ENCODE results near the gene CSMD2. TPM values are rescaled to one million over a fixed set of nuclear protein-coding genes. Genes with fewer than 3 reads are reported as not detected.

The CSMD2 gene
- total RNA-seq, 6 experiments from 2014 or later: under 0.01 to 0.19 (median 0.09) TPM; not detected in 1

- DNase-seq (no peak), ATAC-seq (no peak)
- H3K27ac ChIP-seq: no peak overlapping the region
- H3K4me1 ChIP-seq: no peaks in the 10 kb centered on the region
- H3K27me3 ChIP-seq: no peaks in the 10 kb centered on the region
- TF ChIP-seq POLR2A (IDR thresholded peaks at IDR 0.05) (no peak), CTCF (IDR thresholded peaks at IDR 0.05) (no peak)
- H3K4me3 ChIP-seq: no peak overlapping the region
- no peaks in the 10 kb centered on the region for H3K9me3 ChIP-seq
- intact Hi-C loops (cut with DNase I): no loop called here
- no peaks in the 10 kb centered on the region for H3K36me3 ChIP-seq
- 66% methylated on average over 4 of the region's 13 CpGs for WGBS (ENCODE audit: insufficient coverage, low coverage, low lambda C conversion rate, missing lambda C conversion rate)
These were observed 632.1 kb downstream of the CSMD2 start for GRCh38 chr1:33532936-33533335.

- no peak overlapping the region for H3K27ac ChIP-seq
- ATAC-seq (no peak), DNase-seq (no peak)
- intact Hi-C loops (cut with DNase I): no loop called here
- no peak overlapping the region for H3K4me3 ChIP-seq
- H3K27me3 ChIP-seq: no peaks in the 10 kb centered on the region
- 35% methylated on average over 2 of the region's 3 CpGs for WGBS (ENCODE audit: insufficient coverage, low coverage, low lambda C conversion rate, missing lambda C conversion rate)
- H3K36me3 ChIP-seq: no peaks in the 10 kb centered on the region
- no peaks in the 10 kb centered on the region for H3K4me1 ChIP-seq
- H3K9me3 ChIP-seq: no peaks in the 10 kb centered on the region
- TF ChIP-seq CTCF (IDR thresholded peaks at IDR 0.05): no peak
- no peak for TF ChIP-seq POLR2A (IDR thresholded peaks at IDR 0.05)
These were observed 632.8 kb downstream of the CSMD2 start for GRCh38 chr1:33532250-33532649.

GRCh38 chr1:33529957-33530356, 635.1 kb downstream of the CSMD2 start:
- ATAC-seq (no peak), DNase-seq (no peak)
- Histone ChIP-seq H3K27ac (no peak overlapping the region), H3K4me1 (no peaks in the 10 kb centered on the region), H3K4me3 (no peak overlapping the region), H3K36me3 (no peaks in the 10 kb centered on the region), H3K27me3 (no peaks in the 10 kb centered on the region), H3K9me3 (no peaks in the 10 kb centered on the region)
- TF ChIP-seq POLR2A (IDR thresholded peaks at IDR 0.05): no peak
- no peak for TF ChIP-seq CTCF (IDR thresholded peaks at IDR 0.05)
- intact Hi-C loops (cut with DNase I): no loop called here
- WGBS (ENCODE audit: insufficient coverage, low coverage, low lambda C conversion rate, missing lambda C conversion rate): 6% methylated on average over 1 of the region's 1 CpG

- no peak for DNase-seq
- TF ChIP-seq CTCF (IDR thresholded peaks at IDR 0.05): no peak
- TF ChIP-seq POLR2A (IDR thresholded peaks at IDR 0.05): no peak
- 72% methylated on average over 3 of the region's 4 CpGs for WGBS (ENCODE audit: insufficient coverage, low coverage, low lambda C conversion rate, missing lambda C conversion rate)
- ATAC-seq: no peak
- intact Hi-C loops (cut with DNase I): no loop called here
- Histone ChIP-seq H3K36me3 (no peaks in the 10 kb centered on the region), H3K9me3 (no peaks in the 10 kb centered on the region), H3K27me3 (no peaks in the 10 kb centered on the region), H3K27ac (no peak overlapping the region), H3K4me3 (no peak overlapping the region), H3K4me1 (no peaks in the 10 kb centered on the region)
These were observed 637.1 kb downstream of the CSMD2 start for GRCh38 chr1:33527934-33528333.

- ATAC-seq: no peak
- H3K27ac ChIP-seq: no peak overlapping the region
- no peak for DNase-seq
- H3K36me3 ChIP-seq: no peaks in the 10 kb centered on the region
- no peak overlapping the region for H3K4me3 ChIP-seq
- H3K4me1 ChIP-seq: no peaks in the 10 kb centered on the region
- intact Hi-C loops (cut with DNase I): no loop called here
- TF ChIP-seq CTCF (IDR thresholded peaks at IDR 0.05) (no peak), POLR2A (IDR thresholded peaks at IDR 0.05) (no peak)
- H3K9me3 ChIP-seq: no peaks in the 10 kb centered on the region
- no peaks in the 10 kb centered on the region for H3K27me3 ChIP-seq
- 100% methylated on average over 3 of the region's 3 CpGs for WGBS (ENCODE audit: insufficient coverage, low coverage, low lambda C conversion rate, missing lambda C conversion rate)
These were observed 640.4 kb downstream of the CSMD2 start for GRCh38 chr1:33524586-33524985.
